GM23338 (cell line): ENCODE measurements around the gene KCTD17. TPM values are rescaled to one million over a fixed set of nuclear protein-coding genes. Genes with fewer than 3 reads are reported as not detected.

ENCODE experiments used
- ATAC-seq: fragments of 200-7000 bp; cut with Tn5 transposase; 3 replicates; pipeline ENCODE4 v1.9.1; 2020
- DNase-seq: peaks from one replicate; pipeline ENCODE4 v3.0.0-alpha.2; 2015; ENCODE audit warnings: low spot score
- H2AFZ ChIP-seq: fragments of 200-600 bp; sonication (generic); 2 replicates; pipeline ENCODE4 v1.8.0; 2016; ENCODE audit warnings: antibody characterized with exemption, mild to moderate bottlenecking, moderate library complexity
- H3F3A ChIP-seq: fragments of 200-600 bp; sonication (generic); replicated peaks from 2 replicates; pipeline ENCODE4 v1.8.0; 2017; ENCODE audit warnings: antibody characterized with exemption, mixed run types, low read depth
- H3K27ac ChIP-seq: fragments of 200-600 bp; sonication (generic); 2 replicates; pipeline ENCODE4 v1.6.1; 2016; ENCODE audit warnings: low read depth
- H3K27me3 ChIP-seq: fragments of 200-600 bp; sonication (generic); 2 replicates; pipeline ENCODE4 v1.8.0; 2016; ENCODE audit warnings: mild to moderate bottlenecking, mixed run types, moderate library complexity; ENCODE audit not compliant: insufficient read depth
- H3K36me3 ChIP-seq: fragments of 200-600 bp; sonication (generic); 2 replicates; pipeline ENCODE4 v1.8.0; 2016; ENCODE audit warnings: mild to moderate bottlenecking; ENCODE audit not compliant: insufficient read depth
- H3K4me1 ChIP-seq: fragments of 200-600 bp; sonication (generic); 2 replicates; pipeline ENCODE4 v1.8.0; 2016; ENCODE audit warnings: mild to moderate bottlenecking, moderate library complexity; ENCODE audit not compliant: insufficient read depth
- H3K4me2 ChIP-seq: fragments of 200-600 bp; sonication (generic); 2 replicates; pipeline ENCODE4 v1.7.1; 2017; ENCODE audit warnings: mixed run types
- H3K4me3 ChIP-seq: fragments of 200-600 bp; sonication (generic); 2 replicates; pipeline ENCODE4 v1.6.1; 2016; ENCODE audit warnings: mixed run types
- H3K79me2 ChIP-seq: fragments of 200-600 bp; sonication (generic); replicated peaks from 2 replicates; pipeline ENCODE4 v1.8.0; 2017; ENCODE audit warnings: mild to moderate bottlenecking; ENCODE audit not compliant: insufficient read depth
- H3K9me2 ChIP-seq: fragments of 200-600 bp; sonication (generic); 2 replicates; pipeline ENCODE4 v1.8.0; 2017; ENCODE audit not compliant: insufficient read depth
- H4K20me1 ChIP-seq: fragments of 200-600 bp; sonication (generic); replicated peaks from 2 replicates; pipeline ENCODE4 v1.8.0; 2017; ENCODE audit warnings: mild to moderate bottlenecking; ENCODE audit not compliant: insufficient read depth
- H3K27ac Mint-ChIP-seq: 2 replicates; pipeline ENCODE4 v1.8.0; 2020; ENCODE audit warnings: inconsistent platforms, mild to moderate bottlenecking, moderate library complexity, mixed read lengths
- H3K27me3 Mint-ChIP-seq: 3 replicates; pipeline ENCODE4 v1.8.0; 2022; ENCODE audit warnings: low read depth, mild to moderate bottlenecking, moderate library complexity, mixed read lengths, inconsistent platforms; ENCODE audit not compliant: insufficient read depth, poor library complexity
- H3K36me3 Mint-ChIP-seq: 3 replicates; pipeline ENCODE4 v1.8.0; 2021; ENCODE audit warnings: low read depth, mild to moderate bottlenecking, inconsistent platforms, moderate library complexity, mixed read lengths
- H3K4me1 Mint-ChIP-seq: 3 replicates; pipeline ENCODE4 v1.8.0; 2020; ENCODE audit warnings: mild to moderate bottlenecking, inconsistent platforms, mixed read lengths
- H3K4me3 Mint-ChIP-seq: 3 replicates; pipeline ENCODE4 v1.8.0; 2021; ENCODE audit warnings: moderate library complexity, mild to moderate bottlenecking, inconsistent platforms, mixed read lengths
- H3K9me3 Mint-ChIP-seq: 3 replicates; pipeline ENCODE4 v1.8.0; 2020; ENCODE audit warnings: moderate library complexity, mild to moderate bottlenecking, inconsistent platforms, mixed read lengths
- CREB1 ChIP-seq: fragments of 250-450 bp; sonication (Bioruptor Pico); IDR thresholded peaks from 2 replicates; pipeline ENCODE4 v1.5.0; 2020; ENCODE audit warnings: low read depth, mild to moderate bottlenecking, moderate library complexity
- CTCF ChIP-seq, 2 experiments: fragments of 200-600 bp in 1 of 2; sonication (generic) in 1 of 2; conservative IDR thresholded peaks; 2 replicates each; pipeline versions ENCODE4 v1.5.1 to v1.6.1; 2016 to 2017; ENCODE audit warnings: antibody characterized with exemption in 2 of 2, low read depth in 2 of 2, mild to moderate bottlenecking in 2 of 2, moderate library complexity in 1 of 2
- ETS1 ChIP-seq: IDR thresholded peaks from 2 replicates; pipeline ENCODE4 v1.6.1; 2016; ENCODE audit warnings: antibody characterized with exemption
- EZH2 ChIP-seq: fragments of 200-600 bp; sonication (generic); IDR thresholded peaks from one replicate; pipeline ENCODE4 v1.8.0; 2017; ENCODE audit warnings: antibody characterized with exemption, mild to moderate bottlenecking, low read depth; ENCODE audit not compliant: unreplicated experiment
- EZH2phosphoT487 ChIP-seq: fragments of 200-600 bp; sonication (generic); IDR thresholded peaks from one replicate; pipeline ENCODE4 v1.8.1; 2018; ENCODE audit warnings: antibody characterized with exemption; ENCODE audit not compliant: unreplicated experiment
- JUNB ChIP-seq: IDR thresholded peaks from one replicate; pipeline ENCODE4 v1.6.1; 2016; ENCODE audit warnings: antibody characterized with exemption; ENCODE audit not compliant: unreplicated experiment
- NANOG ChIP-seq: IDR thresholded peaks from 2 replicates; pipeline ENCODE4 v1.6.1; 2016; ENCODE audit warnings: antibody characterized with exemption, borderline replicate concordance
- POLR2AphosphoS5 ChIP-seq: IDR thresholded peaks from 2 replicates; pipeline ENCODE4 v1.6.1; 2016; ENCODE audit warnings: antibody characterized with exemption, low read depth
- REST ChIP-seq: IDR thresholded peaks from one replicate; pipeline ENCODE4 v1.6.1; 2018; ENCODE audit warnings: antibody characterized with exemption; ENCODE audit not compliant: unreplicated experiment
- STAT1 ChIP-seq: IDR thresholded peaks from one replicate; pipeline ENCODE4 v1.6.1; 2016; ENCODE audit warnings: antibody characterized with exemption; ENCODE audit not compliant: unreplicated experiment
- ZNF114 ChIP-seq: fragments of 250-450 bp; sonication (Bioruptor Pico); IDR thresholded peaks from 2 replicates; pipeline ENCODE4 v1.5.0; 2020; ENCODE audit warnings: mild to moderate bottlenecking, moderate library complexity
- ZNF331 ChIP-seq: fragments of 250-450 bp; sonication (Bioruptor Pico); IDR thresholded peaks from 2 replicates; pipeline ENCODE4 v1.5.0; 2020; ENCODE audit warnings: low read depth, mild to moderate bottlenecking, moderate library complexity
- ZNF462 ChIP-seq: fragments of 250-450 bp; sonication (Bioruptor Pico); IDR thresholded peaks from 2 replicates; pipeline ENCODE4 v1.5.0; 2020; ENCODE audit warnings: mild to moderate bottlenecking, moderate library complexity
- polyA plus RNA-seq: library from polyadenylated mRNA; unstranded; fragments of >200 nt; fragmentation: Nextera tagmentation; extraction: Ambion mirVana; gene quantifications from 2 replicates; pipeline ENCODE4 v1.2.1, GENCODE V29; 2016
- total RNA-seq: library from RNA; depleted of rRNA; stranded (reverse); fragments of >200 nt; shearing (Covaris generic); gene quantifications from 2 replicates; pipeline ENCODE4 v1.2.3, GENCODE V29; 2014

The KCTD17 gene
- total and polyA plus RNA-seq, 2 experiments from 2014 or later: 25.1 to 35.0 TPM

- Histone ChIP-seq H3F3A (no peaks in the 10 kb centered on the region), H3K36me3 (no peaks in the 10 kb centered on the region), H3K9me2 (no peaks in the 10 kb centered on the region), H3K4me1 (no peaks in the 10 kb centered on the region; the same call in 1 of the 2 replicates), H3K4me3 (no peak overlapping the region), H3K27me3 (no peaks in the 10 kb centered on the region), H2AFZ (no peak overlapping the region), H3K4me2 (no peak overlapping the region), H3K27ac (no peak overlapping the region), H4K20me1 (no peaks in the 10 kb centered on the region), H3K79me2 (no peaks in the 10 kb centered on the region)
- H3K4me1 Mint-ChIP-seq: peaks cover 19% of the 10 kb centered on the region
- no peak for TF ChIP-seq REST
- no peak for TF ChIP-seq EZH2phosphoT487
- TF ChIP-seq NANOG: no peak
- no peak for TF ChIP-seq JUNB
- no peak for TF ChIP-seq STAT1
- no peak for TF ChIP-seq POLR2AphosphoS5
- no peak for TF ChIP-seq ZNF114 (CRISPR knock-in tag)
- no peak for TF ChIP-seq CREB1 (CRISPR knock-in tag)
- TF ChIP-seq ETS1: no peak
- no peak for TF ChIP-seq ZNF462 (CRISPR knock-in tag)
- no peak for TF ChIP-seq CTCF (conservative IDR thresholded peaks at IDR 0.05; ENCODE audit: low read depth in 2 of 2)
- no peak for TF ChIP-seq ZNF331 (CRISPR knock-in tag)
- TF ChIP-seq EZH2: no peak
- DNase-seq: no peak
- no peak overlapping the region for H3K4me3 Mint-ChIP-seq
- H3K36me3 Mint-ChIP-seq: no peaks in the 10 kb centered on the region
- H3K27me3 Mint-ChIP-seq: peaks cover 6% of the 10 kb centered on the region
- H3K27ac Mint-ChIP-seq: no peak overlapping the region
- no peak for ATAC-seq
- H3K9me3 Mint-ChIP-seq: no peaks in the 10 kb centered on the region; the same call in 2 of the 3 replicates
Measured at GRCh38 chr22:37043209-37043827, 8.2 kb upstream of the KCTD17 start.
